AG04450 (cell line): ENCODE measurements around the gene EFHC2. TPM values are rescaled to one million over a fixed set of nuclear protein-coding genes. Genes with fewer than 3 reads are reported as not detected.

ENCODE experiments used
- CTCF ChIA-PET: fragments of 300-600, 350-600 bp; formaldehyde crosslinking; extraction: SDS; loops from one replicate; lab custom pipeline; 2022; ENCODE audit warnings: antibody characterized with exemption, inconsistent platforms; lab: Charles Lee
- POLR2A ChIA-PET: fragments of 350-600 bp; formaldehyde crosslinking; extraction: SDS; loops from one replicate; lab custom pipeline; 2021; ENCODE audit warnings: antibody characterized with exemption, inconsistent platforms; lab: Yijun Ruan, JAX
- DNase-seq: peaks from one replicate; pipeline ENCODE4 v3.0.0-alpha.2; 2011; ENCODE audit warnings: low read depth, low spot score
- H3K27ac ChIP-seq: one replicate; pipeline ENCODE4 v1.5.1; 2012; ENCODE audit warnings: low read depth, low read length, control low read depth
- H3K27me3 ChIP-seq: one replicate; pipeline ENCODE4 v1.6.0; 2012; ENCODE audit warnings: low read length; ENCODE audit not compliant: control insufficient read depth, insufficient read depth
- H3K4me3 ChIP-seq: 2 replicates; pipeline ENCODE4 v1.5.1; 2011; ENCODE audit warnings: mild to moderate bottlenecking, low read depth, low read length, control low read depth
- H3K9me3 ChIP-seq: 2 replicates; pipeline ENCODE4 v1.5.1; 2012; ENCODE audit warnings: low read length; ENCODE audit not compliant: control insufficient read depth, insufficient read depth
- CTCF ChIP-seq: IDR thresholded peaks from 2 replicates; pipeline ENCODE4 v1.5.1; 2011; ENCODE audit warnings: low read depth, low read length, control low read depth, inconsistent platforms
- polyA minus RNA-seq: library from RNA; depleted of rRNA, polyadenylated mRNA; stranded (reverse); fragments of >200 nt; gene quantifications from 2 replicates; pipeline ENCODE4 v1.2.3, GENCODE V29; 2011; rRNA and poly(A)+ RNA removed
- polyA plus RNA-seq: library from polyadenylated mRNA; depleted of rRNA; stranded (reverse); fragments of >200 nt; gene quantifications from 2 replicates; pipeline ENCODE4 v1.2.3, GENCODE V29; 2011; rRNA removed

The EFHC2 gene
- polyA plus RNA-seq (0.40 and 0.42 TPM in 2 replicates), polyA minus RNA-seq (0.18 and 0.26 TPM in 2 replicates)

GRCh38 chrX:44343412-44344141, at the start of gene EFHC2:
Gene EFHC2, minus strand, starts transcription at chrX:44343672. Its CDS starts 84 bp downstream, at chrX:44343588.
- DNase-seq, result no peak
- Histone ChIP-seq H3K27me3 (no peaks in the 10 kb centered on the region), H3K9me3 (no peaks in the 10 kb centered on the region), H3K4me3 (peak within 1 kb of the TSS; percentile 48), H3K27ac (no peak within 1 kb of the TSS)
- ChIA-PET POLR2A (no interaction called here), CTCF (no interaction called here)
- no peak for TF ChIP-seq CTCF

- ChIA-PET CTCF (no interaction called here), POLR2A (no interaction called here)
- H3K9me3 ChIP-seq, result no peaks in the 10 kb centered on the region
- TF ChIP-seq CTCF, result no peak
- no peak overlapping the region for H3K27ac ChIP-seq
- H3K4me3 ChIP-seq, result no peak overlapping the region
- H3K27me3 ChIP-seq, result no peaks in the 10 kb centered on the region
- no peak for DNase-seq
Observed at GRCh38 chrX:44392767-44393166, 49.3 kb upstream of the EFHC2 start.

DNA sequence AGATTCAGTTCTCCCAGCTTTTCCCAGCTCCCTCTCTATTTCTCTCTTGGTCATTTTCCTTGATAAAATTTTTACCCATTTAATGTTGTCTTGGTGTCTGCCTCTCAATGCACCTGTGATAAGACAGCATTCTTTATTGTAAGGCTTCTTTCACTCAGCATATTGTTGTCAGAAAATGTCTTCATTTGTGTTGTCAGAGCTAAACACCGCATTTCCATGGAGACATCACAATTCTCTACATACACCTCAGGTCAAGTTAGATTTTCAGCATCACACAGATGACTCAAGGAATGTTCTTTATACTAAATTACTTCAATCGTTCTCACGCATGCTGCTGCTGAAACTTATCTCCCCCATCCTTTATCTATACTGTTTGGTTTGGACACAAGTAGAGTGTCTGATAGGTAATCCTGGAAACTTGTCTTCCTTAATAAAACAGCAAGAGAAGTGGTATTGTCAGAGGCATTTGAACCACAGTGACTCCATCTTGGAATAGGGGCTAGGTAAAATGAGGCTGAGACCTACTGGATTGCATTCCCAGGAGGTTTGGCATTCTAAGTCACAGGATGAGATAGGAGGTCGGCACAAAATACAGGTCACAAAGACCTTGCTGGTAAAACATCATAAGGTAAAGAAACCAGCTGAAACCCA, 41.3 kb upstream of the EFHC2 start:
- ChIA-PET POLR2A (no interaction called here), CTCF (no interaction called here)
- no peaks in the 10 kb centered on the region for H3K27me3 ChIP-seq

GRCh38 chrX:44382871-44383270, 39.4 kb upstream of the EFHC2 start:
- Histone ChIP-seq H3K27ac (no peak overlapping the region), H3K9me3 (no peaks in the 10 kb centered on the region), H3K27me3 (no peaks in the 10 kb centered on the region), H3K4me3 (no peak overlapping the region)
- DNase-seq, result peak; percentile 11
- no peak for TF ChIP-seq CTCF
- POLR2A ChIA-PET, result no interaction called here
- CTCF ChIA-PET, result no interaction called here

More for the DNA sequence above, 41.3 kb upstream of the EFHC2 start:
- Histone ChIP-seq H3K4me3 (no peak overlapping the region), H3K27ac (no peak overlapping the region), H3K9me3 (no peaks in the 10 kb centered on the region)
- DNase-seq, result no peak
- no peak for TF ChIP-seq CTCF

DNA sequence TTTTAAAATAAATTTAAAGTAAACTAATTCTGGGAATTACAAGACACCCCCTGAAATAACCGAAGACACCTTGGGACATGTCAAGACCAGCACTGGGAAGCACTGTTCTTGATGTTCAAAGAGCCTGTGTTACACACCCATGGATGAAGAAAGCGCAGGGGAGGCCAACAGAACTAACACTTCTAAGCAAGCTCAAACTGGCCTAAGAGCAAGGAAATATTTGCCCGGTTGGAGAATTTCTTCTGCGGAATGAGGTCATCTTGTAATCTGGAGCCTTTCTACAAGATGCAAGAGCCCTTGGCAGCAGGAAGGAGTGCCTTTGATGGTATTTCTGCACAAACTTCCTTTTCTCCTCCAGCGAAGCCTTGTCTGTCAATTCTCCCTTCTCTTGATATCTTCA, 9.3 kb upstream of the EFHC2 start:
- ChIA-PET CTCF (interaction anchor here (0.6 kb wide), 1 partner anchor 1907 kb away, joined by 10 read pairs; no protein-coding TSS in a partner anchor), POLR2A (no interaction called here)
- DNase-seq, result no peak

More for the DNA sequence above, 9.3 kb upstream of the EFHC2 start:
- H3K4me3 ChIP-seq, result no peak overlapping the region
- no peaks in the 10 kb centered on the region for H3K27me3 ChIP-seq
- H3K9me3 ChIP-seq, result no peaks in the 10 kb centered on the region
- TF ChIP-seq CTCF, result no peak
- no peak overlapping the region for H3K27ac ChIP-seq
